B cell (primary cell): ENCODE data around the gene AIG1. TPM values are rescaled to one million over a fixed set of nuclear protein-coding genes. Genes with fewer than 3 reads are reported as not detected.

ENCODE experiments used
- ATAC-seq: fragments of 200-7000 bp; cut with Tn5 transposase; one replicate; pipeline ENCODE4 v1.10.0; 2021; ENCODE audit warnings: low read depth, mild to moderate bottlenecking, moderate number of reproducible peaks, moderate library complexity
- CTCF ChIA-PET: fragments of 350-600 bp; sonication (Branson Sonifier 250); formaldehyde crosslinking; loops from one replicate; lab custom pipeline; 2021; ENCODE audit warnings: antibody characterized with exemption, inconsistent platforms; lab: Charles Lee
- POLR2A ChIA-PET: fragments of 350-600 bp; sonication (Branson Sonifier 250); formaldehyde crosslinking; loops from one replicate; lab custom pipeline; 2021; ENCODE audit warnings: antibody characterized with exemption; lab: Charles Lee
- DNase-seq: peaks from one replicate; pipeline ENCODE4 v3.0.0; 2013
- H2AFZ ChIP-seq: 2 replicates; pipeline ENCODE4 v1.6.1; 2012; ENCODE audit warnings: mild to moderate bottlenecking, low read depth, low read length; ENCODE audit not compliant: insufficient read depth, poor library complexity, severe bottlenecking
- H3K27ac ChIP-seq, 2 donors: 1 replicate in 1 of 2; 2 replicates in 1 of 2; pipeline ENCODE4 v1.5.1; 2012 to 2013; ENCODE audit warnings: low read length in 2 of 2, mild to moderate bottlenecking in 2 of 2, moderate library complexity in 1 of 2
- H3K27me3 ChIP-seq, 4 experiments: fragments of 200-600 bp in 1 of 4; sonication (generic) in 1 of 4; replicated peaks in 1 of 4; 1 replicate in 2 of 4; 2 replicates in 2 of 4; pipeline versions ENCODE4 v1.6.1 to v1.7.0; 2013 to 2016; ENCODE audit warnings: low read length in 3 of 4, mild to moderate bottlenecking in 2 of 4, mixed read lengths in 1 of 4, moderate library complexity in 1 of 4; ENCODE audit not compliant: insufficient read depth in 4 of 4, control insufficient read depth in 3 of 4; ENCODE audit errors: control extremely low read depth in 1 of 4
- H3K36me3 ChIP-seq, 2 experiments: replicated peaks in 1 of 2; 1 replicate in 1 of 2; 2 replicates in 1 of 2; pipeline versions ENCODE4 v1.6.1 to v1.7.1; 2013; ENCODE audit warnings: low read length in 1 of 2; ENCODE audit not compliant: insufficient read depth in 2 of 2, control insufficient read depth in 1 of 2; ENCODE audit errors: control extremely low read depth in 1 of 2, extremely low read depth in 1 of 2
- H3K4me1 ChIP-seq, 2 donors: fragments of 200-600 bp in 1 of 2; sonication (generic) in 1 of 2; 1 replicate in 1 of 2; 2 replicates in 1 of 2; pipeline versions ENCODE4 v1.5.1 to v1.6.1; 2013 to 2017; ENCODE audit warnings: low read length in 2 of 2; ENCODE audit not compliant: control insufficient read depth in 2 of 2, insufficient read depth in 2 of 2
- H3K4me2 ChIP-seq: replicated peaks from 2 replicates; pipeline ENCODE3; 2012; ENCODE audit warnings: mild to moderate bottlenecking, low read depth, low read length; ENCODE audit not compliant: poor library complexity, severe bottlenecking
- H3K4me3 ChIP-seq, 5 experiments: fragments of 200-600 bp in 1 of 5; sonication (generic) in 1 of 5; 1 replicate in 3 of 5; 2 replicates in 2 of 5; pipeline versions ENCODE4 v1.5.1 to v1.7.0; 2011 to 2016; ENCODE audit warnings: low read length in 4 of 5, mild to moderate bottlenecking in 4 of 5, low read depth in 2 of 5, control low read depth in 1 of 5, moderate library complexity in 1 of 5; ENCODE audit not compliant: insufficient read depth in 1 of 5; ENCODE audit errors: control extremely low read depth in 1 of 5, extremely low read depth in 1 of 5
- H3K79me2 ChIP-seq: fragments of 200-600 bp; sonication (generic); one replicate; pipeline ENCODE4 v1.6.0; 2016; ENCODE audit warnings: low read length; ENCODE audit not compliant: control insufficient read depth, insufficient read depth
- H3K9ac ChIP-seq: fragments of 200-600 bp; sonication (generic); 2 replicates; pipeline ENCODE4 v1.6.1; 2017; ENCODE audit warnings: mild to moderate bottlenecking, low read length, moderate library complexity
- H3K9me3 ChIP-seq, 3 donors: one replicate each; pipeline versions ENCODE4 v1.6.1 to v1.7.1; 2013; ENCODE audit warnings: low read length in 2 of 3; ENCODE audit not compliant: control insufficient read depth in 2 of 3, insufficient read depth in 1 of 3; ENCODE audit errors: control extremely low read depth in 1 of 3
- H4K20me1 ChIP-seq: 2 replicates; pipeline ENCODE4 v1.6.0; 2012; ENCODE audit warnings: mild to moderate bottlenecking, low read length; ENCODE audit not compliant: insufficient read depth, control insufficient read depth, poor library complexity, severe bottlenecking
- H3K27ac Mint-ChIP-seq: one replicate; pipeline ENCODE4 v1.8.0; 2021; ENCODE audit warnings: mixed read lengths
- H3K27me3 Mint-ChIP-seq: one replicate; pipeline ENCODE4 v1.8.0; 2021; ENCODE audit warnings: mixed read lengths
- H3K4me1 Mint-ChIP-seq: one replicate; pipeline ENCODE4 v1.8.0; 2021; ENCODE audit warnings: mixed read lengths
- H3K4me3 Mint-ChIP-seq: one replicate; pipeline ENCODE4 v1.8.0; 2021; ENCODE audit warnings: mixed read lengths
- H3K9me3 Mint-ChIP-seq: one replicate; pipeline ENCODE4 v1.8.0; 2022; ENCODE audit warnings: mixed read lengths; ENCODE audit not compliant: insufficient read depth
- EZH2 ChIP-seq: IDR thresholded peaks from 2 replicates; pipeline ENCODE4 v1.6.1; 2012; ENCODE audit warnings: borderline replicate concordance, low read depth, mild to moderate bottlenecking, moderate library complexity, low read length; ENCODE audit not compliant: insufficient read depth, poor library complexity, severe bottlenecking
- WGBS: methylation state at CpG from one replicate; pipeline ENCODE4 v1.1.5; 2013; ENCODE audit warnings: missing lambda C conversion rate; ENCODE audit not compliant: insufficient coverage; 5-methylcytosine and 5-hydroxymethylcytosine counted together
- intact Hi-C: fragments of 100-400 bp; cut with micrococcal nuclease; formaldehyde crosslinking; loops from one replicate; pipeline ENCODE4 v1.10.0; 2022
- polyA plus RNA-seq: library from polyadenylated mRNA; depleted of rRNA; stranded (reverse); fragments of >200 nt; gene quantifications from 2 replicates; pipeline ENCODE4 v1.2.3, GENCODE V29; 2012
- total RNA-seq, 2 donors: library from RNA; stranded (reverse); fragments of 120-200 nt in 1 of 2; gene quantifications; 1 replicate in 1 of 2; 2 replicates in 1 of 2; pipeline versions ENCODE4 v1.2.3 to v1.2.4, GENCODE V29; 2013 to 2022
- TF ChIP-seq, protein P1 (sequence below): fragments of 200-600 bp; IDR thresholded peaks from one replicate; pipeline ENCODE4 v1.8.0; 2022; ENCODE audit warnings: antibody characterized with exemption, mild to moderate bottlenecking

The AIG1 gene
- total and polyA plus RNA-seq, 2 donors (not counting 1 experiment from before 2014, with no cell fraction given) = 7.0 to 9.0 TPM

DNA sequence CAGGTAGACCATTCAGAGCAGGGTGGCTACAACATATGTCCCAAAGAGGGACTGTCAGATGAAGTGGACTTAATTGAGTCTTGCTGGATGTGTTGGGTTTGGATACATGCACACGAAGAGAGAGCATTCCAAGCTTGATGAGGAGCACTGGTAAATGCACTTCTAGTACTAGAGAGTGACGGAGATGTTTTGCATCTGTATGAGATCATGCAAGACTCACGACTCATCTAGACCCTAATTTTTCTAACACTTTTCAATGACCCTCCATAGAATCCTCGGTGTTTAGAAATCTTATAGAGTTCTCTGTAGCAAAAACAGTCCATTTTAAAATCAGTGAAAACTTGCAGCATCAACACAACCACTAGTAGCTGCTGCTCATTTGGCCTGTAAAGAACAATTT lies 4.8 kb upstream of the AIG1 start:
- no peaks in the 10 kb centered on the region for H3K9me3 Mint-ChIP-seq
- DNase-seq (no peak), ATAC-seq (no peak)
- no peaks in the 10 kb centered on the region for H3K36me3 ChIP-seq
- no peaks in the 10 kb centered on the region for H3K27me3 ChIP-seq
- TF ChIP-seq, protein P1, sequence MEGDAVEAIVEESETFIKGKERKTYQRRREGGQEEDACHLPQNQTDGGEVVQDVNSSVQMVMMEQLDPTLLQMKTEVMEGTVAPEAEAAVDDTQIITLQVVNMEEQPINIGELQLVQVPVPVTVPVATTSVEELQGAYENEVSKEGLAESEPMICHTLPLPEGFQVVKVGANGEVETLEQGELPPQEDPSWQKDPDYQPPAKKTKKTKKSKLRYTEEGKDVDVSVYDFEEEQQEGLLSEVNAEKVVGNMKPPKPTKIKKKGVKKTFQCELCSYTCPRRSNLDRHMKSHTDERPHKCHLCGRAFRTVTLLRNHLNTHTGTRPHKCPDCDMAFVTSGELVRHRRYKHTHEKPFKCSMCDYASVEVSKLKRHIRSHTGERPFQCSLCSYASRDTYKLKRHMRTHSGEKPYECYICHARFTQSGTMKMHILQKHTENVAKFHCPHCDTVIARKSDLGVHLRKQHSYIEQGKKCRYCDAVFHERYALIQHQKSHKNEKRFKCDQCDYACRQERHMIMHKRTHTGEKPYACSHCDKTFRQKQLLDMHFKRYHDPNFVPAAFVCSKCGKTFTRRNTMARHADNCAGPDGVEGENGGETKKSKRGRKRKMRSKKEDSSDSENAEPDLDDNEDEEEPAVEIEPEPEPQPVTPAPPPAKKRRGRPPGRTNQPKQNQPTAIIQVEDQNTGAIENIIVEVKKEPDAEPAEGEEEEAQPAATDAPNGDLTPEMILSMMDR = no peak
- no peak for TF ChIP-seq EZH2
- intact Hi-C loops = no loop called here
- H3K79me2 ChIP-seq = no peaks in the 10 kb centered on the region
- POLR2A ChIA-PET = no interaction called here
- H3K4me1 Mint-ChIP-seq = peaks cover 12% of the 10 kb centered on the region
- peaks cover 5 to 7% of the 10 kb centered on the region in 2 donors for H3K4me1 ChIP-seq
- no peak overlapping the region for H3K27ac ChIP-seq
- no peaks in the 10 kb centered on the region for H4K20me1 ChIP-seq
- CTCF ChIA-PET = no interaction called here
- H3K4me3 Mint-ChIP-seq = no peak overlapping the region
- no peak overlapping the region for H3K9ac ChIP-seq
- no peak overlapping the region for H3K4me3 ChIP-seq
- H3K9me3 ChIP-seq = no peaks in the 10 kb centered on the region
- 100% methylated on average over 3 of the region's 4 CpGs for WGBS
- H3K27ac Mint-ChIP-seq = no peak overlapping the region
- no peak overlapping the region for H3K4me2 ChIP-seq
- peaks cover 4% of the 10 kb centered on the region for H3K27me3 Mint-ChIP-seq
- no peak overlapping the region for H2AFZ ChIP-seq

DNA sequence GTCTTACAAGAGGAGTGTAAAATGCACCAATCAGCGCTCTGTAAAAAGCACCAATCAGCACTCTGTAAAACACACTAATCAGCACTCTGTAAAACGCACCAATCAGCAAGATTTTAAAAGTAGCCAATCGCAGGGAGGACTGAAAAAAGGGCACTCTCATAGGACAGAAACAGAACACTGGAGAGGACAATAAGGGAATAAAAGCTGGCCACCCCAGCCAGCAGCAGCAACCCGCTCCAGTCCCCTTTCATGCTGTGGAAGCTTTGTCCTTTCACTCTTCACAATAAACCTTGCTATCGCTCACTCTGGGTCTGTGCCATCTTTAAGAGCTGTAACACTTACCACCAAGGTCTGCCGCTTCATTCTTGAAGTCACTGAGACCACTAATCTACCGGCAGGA lies 1.7 kb upstream of the AIG1 start:
- ATAC-seq (no peak), DNase-seq (peak; percentile 6)
- Histone ChIP-seq H3K36me3 (no peaks in the 10 kb centered on the region), H3K4me3 (no peak overlapping the region), H3K9me3 (no peaks in the 10 kb centered on the region), H2AFZ (no peak overlapping the region), H3K4me1 (peaks cover 13 to 16% of the 10 kb centered on the region in 2 donors), H4K20me1 (no peaks in the 10 kb centered on the region), H3K9ac (no peak overlapping the region), H3K27me3 (no peaks in the 10 kb centered on the region), H3K27ac (no peak overlapping the region), H3K4me2 (no peak overlapping the region), H3K79me2 (no peaks in the 10 kb centered on the region)
- H3K27me3 Mint-ChIP-seq = peaks cover 4% of the 10 kb centered on the region
- H3K4me1 Mint-ChIP-seq = peaks cover 24% of the 10 kb centered on the region
- CTCF ChIA-PET = interaction anchor here (1.2 kb wide), 1 partner anchor 33 kb away, joined by 3 read pairs; no protein-coding TSS in a partner anchor
- H3K27ac Mint-ChIP-seq = peak overlapping the region; percentile 62
- WGBS = 100% methylated on average over 4 of the region's 7 CpGs
- POLR2A ChIA-PET = no interaction called here
- no peaks in the 10 kb centered on the region for H3K9me3 Mint-ChIP-seq
- TF ChIP-seq, protein P1 = no peak
- TF ChIP-seq EZH2 = no peak
- peak overlapping the region; percentile 46 for H3K4me3 Mint-ChIP-seq
- intact Hi-C loops = no loop called here
